Thoracic aorta (tissue), 2 donors: ENCODE measurements around the gene DALRD3. TPM values are rescaled to one million over a fixed set of nuclear protein-coding genes. Genes with fewer than 3 reads are reported as not detected.
A peak's percentile ranks its signal among the peaks of the same experiment; 100 is the strongest.

Experiments used
- ATAC-seq: fragments of 150-250 bp; one replicate; pipeline ENCODE4 v1.8.0; 2017; ENCODE audit warnings: low read depth; ENCODE audit not compliant: insufficient number of reproducible peaks, low FRiP score
- DNase-seq: peaks from one replicate; pipeline ENCODE4 v3.0.0-alpha.2; 2020; ENCODE audit warnings: low spot score
- H3K27ac ChIP-seq, 2 donors: fragments of 200-600 bp; sonication (generic); 1 replicate in 1 of 2; 2 replicates in 1 of 2; pipeline ENCODE4 v1.5.1; 2016; ENCODE audit warnings: mild to moderate bottlenecking in 2 of 2, moderate library complexity in 2 of 2
- H3K27me3 ChIP-seq: fragments of 200-600 bp; sonication (generic); replicated peaks from 2 replicates; pipeline ENCODE4 v1.6.0; 2016; ENCODE audit warnings: mild to moderate bottlenecking; ENCODE audit not compliant: insufficient read depth
- H3K36me3 ChIP-seq: fragments of 200-600 bp; sonication (generic); one replicate; pipeline ENCODE4 v1.5.1; 2016
- H3K4me1 ChIP-seq, 2 donors: fragments of 200-600 bp; sonication (generic); 1 replicate in 1 of 2; 2 replicates in 1 of 2; pipeline versions ENCODE4 v1.5.1 to v1.6.0; 2016; ENCODE audit warnings: low read depth in 2 of 2, mild to moderate bottlenecking in 1 of 2; ENCODE audit not compliant: control insufficient read depth in 1 of 2
- H3K4me3 ChIP-seq: fragments of 200-600 bp; sonication (generic); 2 replicates; pipeline ENCODE4 v1.5.1; 2016; ENCODE audit warnings: mild to moderate bottlenecking
- H3K9me3 ChIP-seq: fragments of 200-600 bp; sonication (generic); 2 replicates; pipeline ENCODE4 v1.5.1; 2016
- total RNA-seq, 2 donors: library from RNA; depleted of rRNA; stranded (reverse); fragments of >200 nt; gene quantifications; one replicate each; pipeline versions ENCODE4 v1.1.0 to v1.2.3, GENCODE V29; 2016
- TF ChIP-seq, protein P1 (sequence below): fragments of 200-600 bp; sonication (generic); IDR thresholded peaks from one replicate; pipeline ENCODE4 v1.5.1; 2019; ENCODE audit warnings: antibody characterized with exemption

Gene DALRD3
- total RNA-seq, 2 donors from 2014 or later, result 16.8 to 36.8 TPM

DNA sequence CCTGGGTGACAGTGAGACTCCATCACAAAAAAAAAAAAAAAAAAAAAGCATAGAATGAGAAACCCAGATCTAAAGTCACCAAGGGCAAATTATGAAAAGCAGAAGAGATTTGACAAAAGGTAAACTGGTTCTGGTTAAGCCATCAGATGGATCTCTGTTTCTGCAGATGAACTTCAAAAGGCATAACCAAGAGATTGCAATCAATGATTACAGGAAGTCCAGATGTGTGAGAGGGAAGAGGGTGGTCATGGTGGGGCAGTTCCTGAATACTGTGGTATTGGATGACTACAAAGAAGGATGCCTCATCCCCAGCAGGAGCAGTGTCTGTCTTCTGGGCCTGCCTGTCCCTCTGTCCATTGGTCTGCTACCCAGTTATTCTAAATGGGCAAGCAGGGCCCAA is 24.5 kb downstream of the DALRD3 start:
- Histone ChIP-seq H3K4me3 (no peak overlapping the region), H3K36me3 (no peaks in the 10 kb centered on the region), H3K9me3 (no peaks in the 10 kb centered on the region), H3K4me1 (peaks cover 9 to 22% of the 10 kb centered on the region in 2 donors), H3K27me3 (no peaks in the 10 kb centered on the region), H3K27ac (no peak overlapping the region)
- ATAC-seq, result no peak
- TF ChIP-seq, protein P1, sequence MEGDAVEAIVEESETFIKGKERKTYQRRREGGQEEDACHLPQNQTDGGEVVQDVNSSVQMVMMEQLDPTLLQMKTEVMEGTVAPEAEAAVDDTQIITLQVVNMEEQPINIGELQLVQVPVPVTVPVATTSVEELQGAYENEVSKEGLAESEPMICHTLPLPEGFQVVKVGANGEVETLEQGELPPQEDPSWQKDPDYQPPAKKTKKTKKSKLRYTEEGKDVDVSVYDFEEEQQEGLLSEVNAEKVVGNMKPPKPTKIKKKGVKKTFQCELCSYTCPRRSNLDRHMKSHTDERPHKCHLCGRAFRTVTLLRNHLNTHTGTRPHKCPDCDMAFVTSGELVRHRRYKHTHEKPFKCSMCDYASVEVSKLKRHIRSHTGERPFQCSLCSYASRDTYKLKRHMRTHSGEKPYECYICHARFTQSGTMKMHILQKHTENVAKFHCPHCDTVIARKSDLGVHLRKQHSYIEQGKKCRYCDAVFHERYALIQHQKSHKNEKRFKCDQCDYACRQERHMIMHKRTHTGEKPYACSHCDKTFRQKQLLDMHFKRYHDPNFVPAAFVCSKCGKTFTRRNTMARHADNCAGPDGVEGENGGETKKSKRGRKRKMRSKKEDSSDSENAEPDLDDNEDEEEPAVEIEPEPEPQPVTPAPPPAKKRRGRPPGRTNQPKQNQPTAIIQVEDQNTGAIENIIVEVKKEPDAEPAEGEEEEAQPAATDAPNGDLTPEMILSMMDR, result no peak
- DNase-seq, result no peak

DNA sequence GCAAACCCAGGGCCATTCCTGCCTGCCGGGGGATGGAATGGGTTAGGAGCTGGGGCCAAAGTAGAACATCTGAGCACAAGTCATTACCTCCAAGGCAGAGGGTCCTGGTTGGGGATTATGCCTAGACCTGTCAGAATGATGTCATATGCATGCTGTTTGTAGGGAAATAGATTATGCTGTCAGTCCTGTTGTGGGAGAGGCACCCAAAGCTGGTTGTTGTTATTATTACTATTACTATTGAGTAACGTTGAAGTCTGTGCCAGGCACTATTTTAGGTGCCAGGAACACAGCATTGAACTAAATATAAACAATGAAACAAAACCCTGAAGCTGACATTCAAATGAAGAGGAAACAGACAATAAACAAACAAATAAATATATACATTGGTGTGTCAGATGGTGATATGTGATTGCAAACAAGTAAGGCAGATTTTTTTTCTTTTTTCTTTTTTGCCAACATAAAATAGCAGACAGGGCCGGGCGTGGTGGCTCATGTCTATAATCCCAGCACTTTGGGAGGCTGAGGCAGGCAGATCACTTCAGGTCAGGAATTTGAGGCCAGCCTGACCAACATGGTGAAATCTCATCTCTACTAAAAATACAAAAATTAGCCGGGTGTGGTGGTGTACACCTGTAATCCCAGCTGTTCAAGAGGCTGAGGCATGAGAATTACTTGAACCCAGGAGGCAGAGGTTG is 26.4 kb downstream of the DALRD3 start:
- ATAC-seq (no peak), DNase-seq (no peak)

DNA sequence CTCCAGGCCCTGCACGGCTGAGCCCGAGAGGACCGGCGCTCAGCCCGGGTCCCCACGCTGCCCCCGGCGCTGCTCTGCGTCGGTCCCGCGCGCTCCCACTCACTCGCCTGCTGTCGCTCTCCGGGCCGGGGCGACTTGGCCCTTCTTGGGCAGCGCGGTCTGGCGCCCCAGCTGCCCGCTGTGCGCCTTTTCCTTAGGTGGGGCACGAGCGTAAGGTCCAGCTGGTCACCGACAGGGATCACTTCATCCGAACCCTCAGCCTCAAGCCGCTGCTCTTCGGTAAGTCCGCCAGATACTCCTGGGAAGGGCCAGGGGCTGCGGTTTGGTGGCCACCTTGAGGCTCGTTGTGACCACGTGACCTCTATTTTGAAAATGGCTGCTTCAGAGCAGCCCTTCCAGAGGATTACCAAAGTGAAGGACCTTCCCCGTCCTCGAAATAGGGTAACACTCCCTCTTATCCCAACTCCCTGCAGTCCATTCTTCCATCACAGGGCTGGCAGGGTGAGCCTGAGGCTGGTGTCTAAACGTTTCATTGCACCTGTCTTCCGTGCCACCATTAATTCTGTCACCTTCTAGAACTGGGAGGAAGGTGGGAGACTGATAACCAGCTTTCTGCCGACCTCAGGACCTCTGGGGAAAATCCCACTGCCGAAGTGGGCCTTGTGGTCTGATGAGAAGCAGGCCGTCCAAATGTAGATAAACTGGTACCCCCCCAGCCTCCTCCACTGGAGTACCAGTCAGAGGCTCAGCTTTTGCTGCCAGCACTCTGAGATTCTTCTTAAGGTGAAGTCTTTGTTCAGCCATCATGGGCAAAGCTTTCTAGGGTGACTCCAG is 27.5 kb downstream of the DALRD3 start:
- TF ChIP-seq, protein P1, result no peak
- H3K27me3 ChIP-seq, result no peaks in the 10 kb centered on the region
- no peak for ATAC-seq

More for the DNA sequence above, 26.4 kb downstream of the DALRD3 start:
- Histone ChIP-seq H3K36me3 (peaks cover under 1% of the 10 kb centered on the region), H3K4me3 (peak overlapping the region; percentile 88), H3K9me3 (no peaks in the 10 kb centered on the region), H3K4me1 (peaks cover 9 to 32% of the 10 kb centered on the region in 2 donors), H3K27ac (peak overlapping the region in 1 of 2 donors; percentile 93), H3K27me3 (no peaks in the 10 kb centered on the region)
- TF ChIP-seq, protein P1, result no peak

DNA sequence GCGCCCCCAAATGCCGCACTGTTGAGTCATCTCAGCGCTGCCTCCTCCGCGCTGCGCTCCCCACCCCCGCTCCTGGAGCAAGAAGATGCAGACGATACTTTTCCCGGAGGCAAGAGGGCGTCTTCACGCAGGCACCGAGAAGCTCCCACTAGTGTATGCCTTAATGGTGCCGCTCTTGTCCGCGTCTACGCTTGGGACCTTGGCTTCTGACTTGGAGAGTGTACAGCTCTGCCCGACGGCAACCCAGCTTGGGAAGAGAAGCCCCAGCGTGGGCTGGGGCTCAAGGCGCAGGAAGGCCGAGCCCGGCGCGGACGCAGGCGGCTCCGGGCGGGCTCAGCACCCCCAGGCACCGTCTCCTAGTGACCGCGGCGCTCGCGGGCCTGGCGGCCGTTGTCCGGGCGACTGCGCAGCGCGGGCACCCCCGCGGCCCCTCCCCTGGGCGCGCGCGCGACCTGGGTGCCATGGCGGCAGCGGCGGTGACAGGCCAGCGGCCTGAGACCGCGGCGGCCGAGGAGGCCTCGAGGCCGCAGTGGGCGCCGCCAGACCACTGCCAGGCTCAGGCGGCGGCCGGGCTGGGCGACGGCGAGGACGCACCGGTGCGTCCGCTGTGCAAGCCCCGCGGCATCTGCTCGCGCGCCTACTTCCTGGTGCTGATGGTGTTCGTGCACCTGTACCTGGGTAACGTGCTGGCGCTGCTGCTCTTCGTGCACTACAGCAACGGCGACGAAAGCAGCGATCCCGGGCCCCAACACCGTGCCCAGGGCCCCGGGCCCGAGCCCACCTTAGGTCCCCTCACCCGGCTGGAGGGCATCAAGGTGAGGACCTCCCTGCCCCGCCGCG is 28.4 kb downstream of the DALRD3 start, which contains the start of gene P4HTM:
Gene P4HTM (plus strand): TSS at position 446 of the 840 bp plus-strand sequence. CDS start 16 bp downstream, at position 462.
- H3K9me3 ChIP-seq, result no peaks in the 10 kb centered on the region
- DNase-seq (peak; percentile 59), ATAC-seq (peak; percentile 64)
- peaks cover 9 to 32% of the 10 kb centered on the region in 2 donors for H3K4me1 ChIP-seq
- no peaks in the 10 kb centered on the region for H3K27me3 ChIP-seq
- TF ChIP-seq, protein P1, result peak; percentile 39
- H3K36me3 ChIP-seq, result peaks cover 6% of the 10 kb centered on the region
- H3K27ac ChIP-seq, result peak within 1 kb of the TSS; percentile 93 to 95
- H3K4me3 ChIP-seq, result peak within 1 kb of the TSS; percentile 88

More for the DNA sequence above, 27.5 kb downstream of the DALRD3 start:
- no peak for DNase-seq
- no peaks in the 10 kb centered on the region for H3K9me3 ChIP-seq
- peaks cover 9 to 32% of the 10 kb centered on the region in 2 donors for H3K4me1 ChIP-seq
- peak overlapping the region; percentile 88 for H3K4me3 ChIP-seq
- peaks cover 6% of the 10 kb centered on the region for H3K36me3 ChIP-seq
- peak overlapping the region; percentile 93 to 95 for H3K27ac ChIP-seq
